Measurements from ENCODE around the gene TREH.

TREH gene

GRCh38 chr11:118629761-118630661 lies 49.4 kb downstream of the TREH start:
- no peak for DNase-seq (ENCODE audit: low read depth in 3 of 3)

DNA sequence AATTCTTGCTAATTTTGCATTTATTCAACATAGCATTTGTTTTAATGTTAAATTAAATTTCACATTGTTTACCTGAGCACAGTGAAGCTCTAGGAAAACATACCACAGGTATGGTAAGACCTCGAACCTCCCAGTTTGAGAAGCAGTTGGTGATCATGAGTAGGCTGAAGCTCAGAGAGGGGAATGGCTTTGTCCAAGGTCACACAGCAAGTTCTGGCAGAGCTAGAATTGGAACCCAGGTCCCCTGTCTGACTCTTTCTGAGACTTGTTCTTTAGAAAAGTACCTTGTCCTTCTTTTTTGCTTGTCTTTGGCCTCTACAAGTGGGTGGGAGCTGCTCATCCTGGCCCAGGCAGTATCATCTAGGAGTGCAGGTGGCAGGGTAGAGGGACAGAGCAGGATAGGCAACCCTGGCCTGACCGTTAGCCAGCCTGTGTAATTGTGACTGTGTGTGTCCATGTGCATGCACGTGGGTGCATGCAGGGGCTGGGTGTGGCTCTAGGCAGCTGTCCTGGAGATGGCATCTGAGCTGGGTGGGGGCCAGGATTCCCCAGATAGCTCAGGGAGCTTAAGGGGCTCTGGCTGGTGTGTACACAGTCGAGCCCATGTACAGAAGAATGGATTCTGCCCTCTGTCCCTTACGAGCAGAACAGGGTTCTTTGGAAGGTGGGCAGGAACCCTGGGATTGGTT lies 50.4 kb downstream of the TREH start:
- no peak for DNase-seq (ENCODE audit: low read depth in 3 of 3)

GRCh38 chr11:118628432-118628831 lies 51.0 kb downstream of the TREH start:
- no peak for DNase-seq (ENCODE audit: low read depth in 3 of 3)

GRCh38 chr11:118628031-118628430 lies 51.4 kb downstream of the TREH start:
- DNase-seq (ENCODE audit: low read depth in 3 of 3) = no peak

GRCh38 chr11:118627566-118627965 lies 51.9 kb downstream of the TREH start:
- no peak for DNase-seq (ENCODE audit: low read depth in 3 of 3)

GRCh38 chr11:118625976-118626375 lies 53.5 kb downstream of the TREH start:
- DNase-seq (ENCODE audit: low read depth in 3 of 3) = no peak

DNA sequence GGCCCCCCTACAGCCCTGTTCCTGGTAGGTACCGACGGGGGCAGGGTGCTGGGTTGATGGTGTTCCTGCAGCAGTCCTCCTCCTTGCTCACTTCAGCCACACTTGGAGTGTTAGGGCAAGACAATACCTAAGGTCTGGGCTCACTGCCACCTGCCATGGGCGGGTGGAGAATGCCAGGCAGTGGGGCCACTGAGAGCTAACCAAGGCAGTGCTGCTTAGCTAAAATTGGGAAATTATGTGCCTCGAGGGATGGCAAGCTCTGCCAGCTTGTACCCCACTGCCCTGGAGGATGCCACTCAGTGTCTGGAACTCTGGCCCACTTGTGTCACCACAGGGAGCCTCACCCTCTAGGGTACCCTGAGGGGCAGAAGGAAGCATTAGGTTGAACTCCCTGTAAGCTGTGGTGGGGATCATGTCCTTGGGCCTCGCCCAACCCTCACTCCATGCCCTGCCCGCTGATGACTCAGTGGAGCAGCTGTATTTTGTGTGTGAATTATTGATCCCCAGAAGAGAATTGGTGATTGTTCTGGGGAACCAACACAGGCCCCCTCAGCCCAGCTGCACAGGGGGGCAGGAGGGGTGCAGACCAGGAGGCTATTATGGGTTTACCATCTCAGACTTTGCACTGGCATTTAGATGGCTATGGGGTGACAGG lies 54.3 kb downstream of the TREH start:
- DNase-seq (ENCODE audit: low read depth in 3 of 3) = no peak

DNA sequence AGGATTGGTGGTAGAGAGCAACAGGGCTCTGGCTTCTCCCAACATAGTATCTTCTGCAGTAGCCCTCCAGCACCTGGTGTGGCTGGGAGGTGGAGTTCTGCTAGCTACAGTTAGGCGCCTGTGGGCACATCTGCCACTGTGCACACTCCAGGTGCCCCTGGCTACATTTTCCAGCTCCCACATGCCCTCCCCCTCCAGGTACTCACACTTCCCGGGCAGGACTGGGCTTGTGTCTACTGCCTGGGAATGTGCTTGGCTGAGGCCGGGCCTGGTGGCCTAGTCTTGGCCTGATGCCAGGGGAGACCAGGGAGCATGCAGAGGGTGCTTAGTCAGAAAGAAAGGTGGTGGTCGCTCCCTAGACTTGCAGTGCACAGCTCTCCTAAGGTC lies 56.2 kb downstream of the TREH start:
- no peak for DNase-seq (ENCODE audit: low read depth in 3 of 3)

GRCh38 chr11:118622376-118623268 lies 56.8 kb downstream of the TREH start:
- no peak for DNase-seq (ENCODE audit: low read depth in 3 of 3)

DNA sequence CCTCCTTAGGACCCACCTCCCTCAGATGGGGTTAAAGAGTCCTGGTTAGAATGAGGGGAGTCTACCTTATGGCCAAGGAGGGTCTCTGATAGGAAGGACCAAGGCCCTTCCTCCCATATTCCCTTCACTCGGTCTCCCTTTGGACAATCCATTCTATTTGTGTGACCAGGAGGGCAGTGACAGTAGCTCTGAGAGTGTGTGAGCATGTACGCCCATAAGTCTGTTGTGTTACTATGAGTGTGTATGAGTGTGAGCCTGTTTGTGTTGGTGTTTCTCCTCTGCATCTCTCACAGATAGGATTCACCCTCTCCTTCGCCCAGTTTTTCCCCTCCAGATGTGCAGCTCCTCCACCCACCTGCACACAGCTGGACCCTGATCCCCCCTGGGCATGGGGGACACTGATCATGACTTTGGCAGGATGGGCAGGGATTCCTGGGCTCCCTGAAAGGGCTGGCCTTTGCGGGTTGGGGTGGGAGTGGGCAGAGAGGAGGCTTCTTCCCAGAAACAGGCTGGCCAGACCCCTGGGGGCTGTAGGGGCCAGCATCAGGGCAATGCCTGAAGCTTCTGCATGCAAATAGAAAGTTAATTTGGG lies 57.6 kb downstream of the TREH start:
- no peak for DNase-seq (ENCODE audit: low read depth in 3 of 3)

- DNase-seq (ENCODE audit: low read depth in 3 of 3) = peak in 1 of 3 donors; percentile 25
Observed at GRCh38 chr11:118621071-118621783, 58.2 kb downstream of the TREH start.

GRCh38 chr11:118620529-118621070 lies 58.9 kb downstream of the TREH start:
- no peak for DNase-seq (ENCODE audit: low read depth in 3 of 3)

GRCh38 chr11:118619444-118620197 lies 59.8 kb downstream of the TREH start:
- DNase-seq (ENCODE audit: low read depth in 3 of 3) = no peak

GRCh38 chr11:118618991-118619375 lies 60.5 kb downstream of the TREH start:
- no peak for DNase-seq (ENCODE audit: low read depth in 3 of 3)

DNA sequence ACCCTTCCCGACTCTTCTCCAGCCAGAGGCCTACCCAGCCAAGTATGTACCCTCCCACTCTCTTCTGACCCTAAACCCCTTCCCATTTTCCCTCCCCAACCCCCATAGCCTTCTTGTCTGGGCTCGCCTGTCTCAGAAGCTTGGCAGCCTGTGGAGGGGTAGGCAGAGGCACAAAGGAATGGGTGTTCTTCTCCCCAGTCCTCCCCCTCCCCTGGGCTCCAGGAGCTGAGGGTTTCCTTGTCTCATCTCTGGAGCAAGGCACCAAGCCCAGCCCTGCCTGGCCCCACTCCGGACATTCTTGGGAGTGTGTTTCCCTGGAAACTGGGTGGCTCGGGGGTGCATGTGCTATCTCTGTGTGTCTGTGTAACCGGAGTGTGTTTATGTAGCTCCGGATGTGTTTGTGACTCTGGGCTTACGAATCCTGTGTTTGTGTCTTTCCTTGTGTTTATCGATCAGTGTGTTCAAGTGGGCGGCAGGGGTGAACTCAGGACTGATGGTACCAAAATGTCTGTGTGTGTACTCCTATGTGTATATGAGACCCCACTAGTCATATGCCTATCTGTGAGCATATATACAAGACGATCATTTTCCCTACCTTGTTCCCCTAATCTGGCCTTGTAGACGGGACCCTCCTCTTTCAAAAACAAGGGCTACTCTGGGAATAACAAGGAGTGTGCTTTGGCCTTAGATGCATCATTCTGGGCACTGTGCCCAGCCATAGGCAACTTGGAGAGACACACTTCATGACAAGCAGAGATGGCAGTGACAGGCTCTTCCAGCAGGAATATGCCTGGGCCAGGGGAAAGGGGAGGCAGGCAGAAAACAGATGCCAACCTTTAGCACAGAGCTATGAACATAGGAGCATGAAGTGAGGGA lies 61.1 kb downstream of the TREH start:
- no peak for DNase-seq (ENCODE audit: low read depth in 3 of 3)

DNA sequence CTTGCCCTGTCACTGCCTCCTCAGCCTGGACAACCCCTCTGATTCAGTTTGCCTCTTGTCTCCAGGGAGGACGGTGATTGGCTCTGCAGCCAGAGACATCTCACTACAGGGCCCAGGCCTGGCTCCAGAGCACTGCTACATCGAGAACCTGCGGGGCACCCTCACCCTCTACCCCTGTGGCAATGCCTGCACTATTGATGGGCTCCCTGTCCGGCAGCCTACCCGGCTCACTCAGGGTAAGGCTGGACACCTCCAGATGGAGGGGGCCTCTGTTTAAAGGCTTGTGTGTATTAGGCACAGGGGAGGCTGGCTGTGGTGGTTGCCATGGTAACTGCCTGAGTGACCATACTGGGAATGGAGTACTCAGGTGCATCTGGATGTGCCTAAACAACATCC lies 63.5 kb downstream of the TREH start:
- DNase-seq (ENCODE audit: low read depth in 3 of 3) = no peak

- no peak for DNase-seq (ENCODE audit: low read depth in 3 of 3)
Observed at GRCh38 chr11:118615282-118615975, 64.0 kb downstream of the TREH start.

DNA sequence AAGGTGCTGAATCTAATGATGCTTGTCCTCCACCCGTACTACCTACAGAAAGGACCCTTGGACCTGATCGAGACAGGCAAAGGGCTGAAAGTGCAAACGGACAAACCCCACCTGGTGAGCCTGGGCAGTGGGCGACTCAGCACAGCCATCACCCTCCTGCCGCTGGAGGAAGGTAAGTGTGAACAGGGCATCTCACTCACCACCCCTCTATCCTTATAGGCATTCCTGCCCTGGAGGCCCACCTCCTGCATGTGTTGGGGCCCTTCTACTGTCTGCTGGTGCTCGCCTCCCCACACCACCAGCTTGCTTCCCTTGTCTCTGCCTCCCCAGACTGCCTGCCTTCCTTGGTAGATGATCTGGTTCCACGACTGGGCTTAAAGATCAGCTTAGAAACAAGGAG lies 64.9 kb downstream of the TREH start:
- DNase-seq (ENCODE audit: low read depth in 3 of 3) = no peak

All from stimulated activated CD4-positive, alpha-beta T cell treated with anti-CD3 and anti-CD28 coated beads, TNF-alpha, amount 100 ng/mL, for 48 hours (primary cell).